HL-60/S4 (cell line): Measurements from ENCODE around the gene PHF14.
"Not testable (repeated sequence)": the region's sequence is repeated elsewhere in the genome, so short reads cannot be mapped to it uniquely, and the experiment has no call there.

ENCODE experiments used
- in situ Hi-C: fragments of 300-500 bp; cut with MboI; formaldehyde crosslinking; loops from 2 replicates; pipeline ENCODE4 v1.14.3; 2022; ENCODE audit warnings: low sequenced_read_pairs

PHF14 gene

GRCh38 chr7:10973942-10974911, 555 bp downstream of the PHF14 start:
- in situ Hi-C loops, result no loop called here

- in situ Hi-C loops, result no loop called here
These were observed 3.4 kb downstream of the PHF14 start for GRCh38 chr7:10977113-10977512.

- in situ Hi-C loops, result no loop called here
These were observed 7.6 kb downstream of the PHF14 start for GRCh38 chr7:10981317-10981716.

GRCh38 chr7:10990748-10991147, 17.1 kb downstream of the PHF14 start:
- in situ Hi-C loops, result not testable (repeated sequence)

DNA sequence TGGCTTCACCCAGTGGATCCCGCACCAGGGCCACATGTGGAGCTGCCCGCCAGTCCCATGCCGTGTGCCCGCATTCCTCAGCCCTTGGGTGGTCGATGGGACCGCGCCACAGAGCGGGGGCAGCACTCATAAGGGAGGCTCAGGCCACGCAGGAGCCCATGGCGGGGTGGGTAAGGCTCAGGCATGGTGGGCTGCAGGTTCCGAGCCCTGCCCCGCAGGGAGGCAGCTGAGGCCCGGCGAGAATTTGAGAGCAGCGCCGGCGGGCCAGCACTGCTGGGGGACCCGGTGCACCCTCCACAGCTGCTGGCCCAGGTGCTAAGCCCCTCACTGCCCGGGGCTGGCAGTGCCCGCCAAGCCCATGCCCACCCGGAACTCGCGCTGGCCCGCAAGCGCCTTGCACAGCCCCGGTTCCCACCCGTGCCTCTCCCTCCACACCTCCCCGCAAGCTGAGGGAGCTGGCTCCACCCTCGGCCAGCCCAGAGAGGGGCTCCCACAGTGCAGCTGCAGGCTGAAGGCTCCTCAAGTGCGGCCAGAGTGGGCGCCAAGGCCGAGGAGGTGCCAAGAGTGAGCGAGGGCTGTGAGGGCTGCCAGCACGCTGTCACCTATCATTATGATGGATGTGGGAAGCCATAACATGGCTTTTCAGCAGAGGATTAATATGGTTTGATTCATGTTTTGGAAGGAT, 22.0 kb downstream of the PHF14 start:
- in situ Hi-C loops, result not testable (repeated sequence)

GRCh38 chr7:10998996-10999757, 25.5 kb downstream of the PHF14 start:
- in situ Hi-C loops, result no loop called here

DNA sequence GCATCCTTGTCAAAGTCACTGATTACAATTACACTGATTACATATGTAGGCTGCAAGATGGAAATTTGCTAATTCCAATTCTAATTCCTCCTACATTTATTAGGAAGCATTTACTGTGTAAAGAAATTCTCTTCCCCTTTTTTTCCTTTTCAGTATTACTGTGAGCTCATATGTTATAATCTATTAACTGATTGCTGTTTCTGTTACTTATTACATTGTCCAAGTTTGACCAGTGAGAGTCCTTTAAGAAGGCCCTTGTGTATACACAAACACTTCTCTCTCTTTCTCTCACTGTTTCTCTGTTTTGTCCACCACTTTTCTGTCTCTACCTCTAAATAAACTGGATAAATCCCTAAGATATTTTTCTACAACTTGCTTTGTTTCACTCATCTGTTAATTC, 31.5 kb downstream of the PHF14 start:
- in situ Hi-C loops, result no loop called here

GRCh38 chr7:11006291-11006690, 32.6 kb downstream of the PHF14 start:
- in situ Hi-C loops, result no loop called here

DNA sequence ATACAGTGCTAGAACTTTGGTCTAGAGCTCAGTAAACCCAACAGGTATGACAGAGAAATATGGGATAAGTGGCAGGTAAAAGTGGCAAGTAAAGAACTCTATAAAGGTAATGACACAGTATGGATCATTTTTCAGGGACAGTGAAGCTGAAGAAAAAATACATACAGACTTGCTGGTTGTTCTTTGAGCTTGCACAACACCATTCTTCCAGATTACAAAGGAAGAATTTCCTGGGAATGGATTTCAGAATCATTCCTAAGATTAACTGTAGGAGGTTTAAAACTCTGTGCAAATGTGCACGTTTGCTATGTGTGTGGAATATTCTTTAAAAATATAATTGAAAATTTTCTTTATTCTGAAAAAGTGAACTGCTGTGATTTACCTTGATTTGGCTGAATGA, 36.0 kb downstream of the PHF14 start:
- in situ Hi-C loops, result no loop called here

DNA sequence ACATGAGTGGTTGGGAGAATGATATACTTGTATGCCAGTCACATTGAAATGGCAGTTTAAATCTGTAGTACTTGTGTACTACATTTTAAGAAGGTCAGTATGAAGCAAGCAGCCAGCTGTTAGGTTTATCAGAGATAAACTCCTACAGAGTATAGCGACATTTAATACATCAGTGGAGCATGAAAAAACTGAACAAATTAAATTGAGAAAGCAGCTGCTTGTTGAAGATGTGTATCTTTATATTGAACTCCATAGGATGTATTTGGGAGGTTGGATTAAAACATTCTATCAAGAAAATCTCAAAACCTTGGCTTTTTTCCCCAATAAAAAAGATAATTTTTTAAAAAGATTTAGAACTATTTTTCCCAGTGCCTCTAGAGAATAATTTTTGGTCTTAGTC, 47.8 kb downstream of the PHF14 start:
- in situ Hi-C loops, result no loop called here

DNA sequence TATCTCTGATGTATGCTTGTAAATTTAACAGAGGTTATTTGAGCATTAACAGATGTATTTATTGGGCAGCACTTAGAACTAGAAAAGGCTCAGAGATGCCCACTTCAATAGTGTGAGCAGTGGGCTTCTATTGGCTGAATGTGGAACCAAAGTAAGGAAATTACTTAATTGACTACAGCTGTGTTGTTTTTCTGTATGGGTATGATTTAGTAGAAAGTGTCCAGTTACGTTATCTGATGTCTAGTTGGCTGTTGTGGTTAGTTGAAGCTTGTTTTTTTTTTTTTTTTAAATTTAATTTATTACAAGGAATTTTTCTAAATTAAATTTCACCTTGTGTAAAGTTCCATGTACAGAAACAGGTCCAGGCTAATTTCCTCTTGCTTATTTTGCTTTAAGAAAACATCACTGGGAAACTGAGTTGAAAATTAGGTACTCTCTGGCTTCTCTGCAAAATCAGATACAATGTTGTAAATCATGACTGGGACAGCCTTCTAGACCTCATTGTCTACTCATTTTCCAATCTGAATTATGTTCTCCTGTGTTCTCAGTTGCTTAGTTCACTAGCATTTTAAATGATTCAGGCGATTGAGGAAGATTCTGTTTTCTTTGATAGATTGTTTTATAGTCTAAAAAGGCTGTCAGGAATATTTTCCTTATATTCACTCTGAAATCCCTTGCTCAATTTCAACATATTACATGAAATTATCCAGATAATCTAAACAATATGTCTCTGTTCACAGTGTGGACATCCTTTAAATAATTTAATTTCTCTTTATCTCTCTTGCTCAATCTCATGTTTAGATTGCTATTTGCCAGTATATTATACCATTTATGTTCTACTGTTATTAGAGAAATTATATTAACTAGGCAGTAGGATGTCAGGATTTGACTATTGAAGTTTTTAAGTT, 53.0 kb downstream of the PHF14 start:
- in situ Hi-C loops, result no loop called here

DNA sequence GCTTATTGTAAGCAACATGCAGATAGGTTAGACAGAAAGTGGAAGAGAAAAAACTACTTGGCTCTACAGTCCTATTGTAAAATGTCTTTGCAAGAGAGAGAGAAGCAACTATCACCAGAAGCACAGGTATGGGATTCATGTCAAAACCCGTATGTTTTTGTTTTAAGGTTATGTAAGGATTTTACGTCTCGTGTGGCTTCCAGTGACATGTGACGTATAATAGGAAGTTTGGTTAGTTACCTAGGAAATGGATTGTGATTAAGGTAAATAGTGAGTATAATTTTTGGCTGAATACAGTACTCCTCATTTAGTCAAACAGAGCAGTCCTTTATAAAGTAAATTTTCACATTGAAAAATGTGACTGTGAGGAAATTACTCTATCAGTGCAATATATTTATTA, 62.0 kb downstream of the PHF14 start:
- in situ Hi-C loops, result no loop called here

- in situ Hi-C loops, result no loop called here
These were observed 66.3 kb downstream of the PHF14 start for GRCh38 chr7:11039974-11040373.

GRCh38 chr7:11054033-11054432, 80.4 kb downstream of the PHF14 start:
- in situ Hi-C loops, result no loop called here

DNA sequence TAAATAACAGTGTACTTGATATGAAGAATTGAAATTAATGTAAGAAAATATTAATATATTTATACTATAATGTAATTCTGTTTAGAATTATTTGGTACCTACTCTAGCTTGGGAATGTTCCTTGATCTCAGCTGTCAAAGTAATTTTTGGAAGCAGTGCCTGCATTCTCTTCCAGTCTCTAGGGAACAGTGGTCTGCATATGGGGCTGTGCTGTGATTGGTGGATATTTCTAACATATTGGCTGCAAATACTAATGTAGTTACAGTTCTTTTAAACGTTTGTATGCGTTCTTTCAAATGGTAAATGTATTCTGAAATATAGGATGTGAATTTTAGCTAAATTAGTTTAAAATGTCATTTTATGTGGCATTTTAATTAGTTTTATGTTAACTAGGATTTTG, 87.2 kb downstream of the PHF14 start:
- in situ Hi-C loops, result no loop called here

DNA sequence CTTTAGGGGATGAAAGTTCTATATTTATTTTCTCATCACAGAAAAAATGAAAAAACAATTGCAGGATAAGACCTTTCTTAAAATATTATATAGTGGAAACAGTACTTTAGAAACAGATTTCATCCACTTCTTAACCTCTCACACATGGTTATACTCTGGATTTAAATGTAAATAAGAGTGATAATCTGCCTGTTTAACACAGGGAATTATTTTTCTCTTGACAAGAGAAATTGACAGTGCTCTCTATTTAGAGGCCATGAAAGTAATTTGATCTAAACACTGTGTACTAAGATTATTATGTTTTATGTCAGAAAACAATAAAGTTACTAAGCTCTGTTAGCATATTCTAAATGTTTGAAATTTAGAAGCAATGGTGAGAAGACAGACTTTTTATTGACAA, 88.4 kb downstream of the PHF14 start:
- in situ Hi-C loops, result no loop called here

- in situ Hi-C loops, result no loop called here
These were observed 95.9 kb downstream of the PHF14 start for GRCh38 chr7:11069591-11069990.

GRCh38 chr7:11077816-11078215, 104.1 kb downstream of the PHF14 start:
- in situ Hi-C loops, result no loop called here

DNA sequence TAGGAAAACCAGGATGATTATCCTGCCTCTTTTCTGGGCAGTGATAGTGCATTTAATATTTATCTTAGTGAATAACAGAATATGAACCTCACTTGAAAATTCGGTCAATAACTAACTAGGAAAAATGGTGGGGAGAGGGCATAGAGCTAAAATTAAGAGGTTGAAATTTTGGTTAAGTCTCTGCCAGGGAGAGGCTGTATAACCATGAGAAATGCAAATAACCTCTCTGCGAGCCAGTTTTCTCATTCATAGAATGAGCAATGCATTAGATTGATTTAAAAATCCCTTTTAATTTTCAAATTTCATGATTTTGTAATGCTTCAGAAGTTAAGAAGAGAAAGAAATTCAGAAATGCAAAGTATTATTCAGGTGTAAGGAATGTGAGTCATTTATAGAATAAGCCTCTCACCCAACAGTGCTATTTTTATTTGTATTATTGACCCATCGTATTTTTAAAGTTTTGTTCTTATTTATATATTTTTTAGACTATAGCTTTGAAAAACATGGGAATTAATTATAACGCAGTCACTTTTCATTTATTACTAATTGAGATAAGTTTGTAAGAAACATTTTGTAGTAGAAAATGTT, 104.7 kb downstream of the PHF14 start:
- in situ Hi-C loops, result no loop called here

DNA sequence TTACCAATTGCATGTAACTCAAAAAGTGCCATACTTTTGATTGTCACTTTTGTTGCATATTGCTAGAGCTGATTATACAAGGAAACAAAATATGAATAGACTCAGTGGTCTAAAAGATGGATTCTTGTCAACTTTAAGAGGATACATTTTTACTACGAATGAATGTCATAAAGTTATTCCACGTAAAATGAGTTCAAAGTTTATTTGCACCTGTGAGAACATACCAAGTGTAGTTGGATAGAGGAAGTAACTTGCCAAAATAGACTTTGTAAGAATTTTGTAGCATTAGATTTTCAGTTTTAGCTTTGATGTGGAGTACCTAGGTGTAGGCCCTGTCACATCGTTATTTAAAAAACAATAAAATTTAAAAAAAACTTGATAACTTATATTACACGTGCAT, 106.2 kb downstream of the PHF14 start:
- in situ Hi-C loops, result no loop called here
